ENCODE results near the gene DMRT1.

- TF ChIP-seq POLR2AphosphoS5 (IDR thresholded peaks at IDR 0.05; ENCODE audit: low read depth, low read length) = no peak
- no peak for TF ChIP-seq POLR2A (IDR thresholded peaks at IDR 0.05; ENCODE audit: low read depth, low read length)
- no peak for TF ChIP-seq TAF1 (IDR thresholded peaks at IDR 0.05; ENCODE audit: low read depth, low read length)
- no peak for TF ChIP-seq SPI1 (IDR thresholded peaks at IDR 0.05; ENCODE audit: low read depth, low read length)
- no peak for TF ChIP-seq POU2F2 (IDR thresholded peaks at IDR 0.05; ENCODE audit: low read depth, low read length)
- TF ChIP-seq PAX5 (IDR thresholded peaks at IDR 0.05; ENCODE audit: insufficient read depth, low read length, severe bottlenecking) = no peak
Measured at GRCh38 chr9:974996-975739, 133.7 kb downstream of the DMRT1 start.
